Mesenchymal stem cell (in vitro differentiated cells and primary cell): ENCODE data around the gene GTF2A1L.

Source experiments
- DNase-seq: peaks from one replicate; pipeline ENCODE4 v3.0.0-alpha.2; 2013
- H2AFZ ChIP-seq: one replicate; pipeline ENCODE4 v1.6.1; 2013; ENCODE audit warnings: low read depth, mild to moderate bottlenecking, control low read depth, inconsistent platforms, low read length, moderate library complexity
- H2AK5ac ChIP-seq: 2 replicates; pipeline ENCODE4 v1.6.1; 2013; ENCODE audit warnings: low read length, moderate library complexity, mild to moderate bottlenecking, inconsistent platforms; ENCODE audit not compliant: severe bottlenecking
- H2BK120ac ChIP-seq: one replicate; pipeline ENCODE4 v1.6.1; 2013; ENCODE audit warnings: low read depth, mild to moderate bottlenecking, inconsistent platforms, low read length, moderate library complexity
- H2BK12ac ChIP-seq, 2 experiments: one replicate each; pipeline ENCODE4 v1.6.1; 2013; ENCODE audit warnings: inconsistent platforms in 2 of 2, low read length in 2 of 2, mild to moderate bottlenecking in 2 of 2, moderate library complexity in 2 of 2, control low read depth in 1 of 2
- H2BK15ac ChIP-seq: one replicate; pipeline ENCODE4 v1.6.1; 2013; ENCODE audit warnings: mild to moderate bottlenecking, low read depth, inconsistent platforms; ENCODE audit not compliant: poor library complexity, severe bottlenecking
- H2BK5ac ChIP-seq: 2 replicates; pipeline ENCODE4 v1.6.1; 2013; ENCODE audit warnings: low read depth, mild to moderate bottlenecking, low read length, control low read depth, inconsistent platforms; ENCODE audit not compliant: poor library complexity, severe bottlenecking
- H3K14ac ChIP-seq, 2 experiments: one replicate each; pipeline ENCODE4 v1.6.1; 2013; ENCODE audit warnings: inconsistent platforms in 2 of 2, low read length in 2 of 2, control low read depth in 1 of 2, mild to moderate bottlenecking in 1 of 2, moderate library complexity in 1 of 2
- H3K18ac ChIP-seq, 2 experiments: one replicate each; pipeline ENCODE4 v1.6.1; 2013; ENCODE audit warnings: inconsistent platforms in 2 of 2, low read length in 2 of 2, control low read depth in 1 of 2, low read depth in 1 of 2, mild to moderate bottlenecking in 1 of 2
- H3K23ac ChIP-seq, 2 experiments: one replicate each; pipeline ENCODE4 v1.6.1; 2013; ENCODE audit warnings: inconsistent platforms in 2 of 2, low read length in 2 of 2, mild to moderate bottlenecking in 2 of 2, moderate library complexity in 2 of 2, control low read depth in 1 of 2
- H3K27ac ChIP-seq: 2 replicates; pipeline ENCODE4 v1.5.1; 2013; ENCODE audit warnings: mild to moderate bottlenecking, moderate library complexity, low read length, control low read depth, inconsistent platforms; ENCODE audit not compliant: poor library complexity, severe bottlenecking
- H3K27me3 ChIP-seq, 2 experiments: 2 replicates each; pipeline versions ENCODE4 v1.6.1 to v1.7.0; 2013; ENCODE audit warnings: low read length in 2 of 2, mild to moderate bottlenecking in 2 of 2, moderate library complexity in 2 of 2, control low read depth in 1 of 2, inconsistent platforms in 1 of 2; ENCODE audit not compliant: control insufficient read depth in 1 of 2, insufficient read depth in 1 of 2
- H3K36me3 ChIP-seq, 2 experiments: 2 replicates each; pipeline versions ENCODE4 v1.6.1 to v1.7.0; 2013; ENCODE audit warnings: low read length in 2 of 2, control low read depth in 1 of 2, inconsistent platforms in 1 of 2, low read depth in 1 of 2, mild to moderate bottlenecking in 1 of 2; ENCODE audit not compliant: insufficient read depth in 2 of 2, control insufficient read depth in 1 of 2
- H3K4ac ChIP-seq, 2 experiments: one replicate each; pipeline ENCODE4 v1.6.1; 2013; ENCODE audit warnings: inconsistent platforms in 2 of 2, low read length in 2 of 2, mild to moderate bottlenecking in 2 of 2, moderate library complexity in 2 of 2, control low read depth in 1 of 2, low read depth in 1 of 2
- H3K4me1 ChIP-seq: 2 replicates; pipeline ENCODE4 v1.6.1; 2013; ENCODE audit warnings: low read depth, low read length, control low read depth; ENCODE audit not compliant: control insufficient read depth, insufficient read depth
- H3K4me2 ChIP-seq: 2 replicates; pipeline ENCODE4 v1.6.1; 2013; ENCODE audit warnings: low read length, mild to moderate bottlenecking, inconsistent platforms; ENCODE audit not compliant: poor library complexity, severe bottlenecking
- H3K4me3 ChIP-seq, 2 experiments: 2 replicates each; pipeline versions ENCODE4 v1.5.1 to v1.7.0; 2013; ENCODE audit warnings: low read length in 2 of 2, mild to moderate bottlenecking in 2 of 2, control low read depth in 1 of 2, low read depth in 1 of 2; ENCODE audit not compliant: insufficient read depth in 1 of 2
- H3K79me1 ChIP-seq: replicated peaks from 2 replicates; pipeline ENCODE4 v1.6.1; 2013; ENCODE audit warnings: mild to moderate bottlenecking, control low read depth, low read length, inconsistent platforms; ENCODE audit not compliant: poor library complexity, severe bottlenecking
- H3K9ac ChIP-seq: 2 replicates; pipeline ENCODE4 v1.7.0; 2013; ENCODE audit warnings: mild to moderate bottlenecking, low read length, moderate library complexity
- H3K9me3 ChIP-seq: 2 replicates; pipeline ENCODE4 v1.7.0; 2013; ENCODE audit warnings: mild to moderate bottlenecking, low read length; ENCODE audit not compliant: control insufficient read depth
- H4K8ac ChIP-seq: one replicate; pipeline ENCODE4 v1.6.1; 2013; ENCODE audit warnings: inconsistent platforms, mild to moderate bottlenecking, low read length, moderate library complexity
- H4K91ac ChIP-seq: one replicate; pipeline ENCODE4 v1.6.1; 2013; ENCODE audit warnings: mild to moderate bottlenecking, low read length, inconsistent platforms
- WGBS: methylation state at CpG from one replicate; pipeline ENCODE4 v1.1.7; 2013; ENCODE audit warnings: mixed read lengths; 5-methylcytosine and 5-hydroxymethylcytosine counted together

The GTF2A1L gene

GRCh38 chr2:48693645-48694044, 76.0 kb downstream of the GTF2A1L start:
- Histone ChIP-seq H3K4ac (no peak overlapping the region), H3K27ac (peak overlapping the region; percentile 84), H3K9ac (no peak overlapping the region), H3K36me3 (no peaks in the 10 kb centered on the region), H2AFZ (no peak overlapping the region), H4K8ac (no peak overlapping the region), H3K9me3 (no peaks in the 10 kb centered on the region), H2BK120ac (no peak overlapping the region), H2BK5ac (peak overlapping the region; percentile 11), H3K23ac (no peak overlapping the region), H4K91ac (no peak overlapping the region), H3K18ac (no peak overlapping the region), H3K79me1 (no peaks in the 10 kb centered on the region), H3K4me3 (no peak overlapping the region), H3K27me3 (no peaks in the 10 kb centered on the region), H2BK15ac (no peak overlapping the region), H3K14ac (no peak overlapping the region), H3K4me1 (no peaks in the 10 kb centered on the region), H2AK5ac (no peak overlapping the region), H2BK12ac (no peak overlapping the region), H3K4me2 (no peak overlapping the region)
- 45% methylated on average over 3 of the region's 3 CpGs for WGBS
- DNase-seq: no peak

DNA sequence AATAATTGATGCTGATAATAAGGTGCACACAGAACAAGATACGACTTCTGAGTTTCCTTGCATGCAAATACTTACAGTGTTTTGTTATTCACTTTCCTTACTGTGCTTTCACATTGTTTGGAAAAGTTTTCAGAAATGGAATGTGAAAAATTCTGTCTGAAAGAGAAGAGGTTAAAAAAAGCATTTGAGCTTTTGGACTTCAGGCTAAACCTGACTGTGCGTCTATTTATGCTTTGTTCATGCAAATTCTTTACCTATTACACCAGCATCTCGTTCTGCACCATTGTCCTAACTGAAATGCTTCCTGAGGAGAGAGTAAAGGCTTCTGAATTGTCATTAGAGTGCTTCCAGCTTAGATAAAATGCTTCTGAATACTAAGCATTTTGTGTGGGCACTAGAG, 76.5 kb downstream of the GTF2A1L start:
- WGBS: no CpG with 5 or more reads among the region's 3 CpGs
- Histone ChIP-seq H3K4ac (no peak overlapping the region), H3K36me3 (no peaks in the 10 kb centered on the region), H3K4me3 (no peak overlapping the region), H3K79me1 (no peaks in the 10 kb centered on the region), H2BK120ac (no peak overlapping the region), H4K8ac (no peak overlapping the region), H2BK12ac (no peak overlapping the region), H3K9ac (no peak overlapping the region), H2AFZ (no peak overlapping the region), H3K14ac (no peak overlapping the region), H3K4me1 (no peaks in the 10 kb centered on the region), H3K23ac (no peak overlapping the region), H2AK5ac (no peak overlapping the region), H3K18ac (no peak overlapping the region), H3K4me2 (no peak overlapping the region), H4K91ac (no peak overlapping the region), H2BK15ac (no peak overlapping the region), H3K9me3 (no peaks in the 10 kb centered on the region), H2BK5ac (no peak overlapping the region), H3K27me3 (no peaks in the 10 kb centered on the region), H3K27ac (peak overlapping the region; percentile 84)
- DNase-seq: peak; percentile 17

DNA sequence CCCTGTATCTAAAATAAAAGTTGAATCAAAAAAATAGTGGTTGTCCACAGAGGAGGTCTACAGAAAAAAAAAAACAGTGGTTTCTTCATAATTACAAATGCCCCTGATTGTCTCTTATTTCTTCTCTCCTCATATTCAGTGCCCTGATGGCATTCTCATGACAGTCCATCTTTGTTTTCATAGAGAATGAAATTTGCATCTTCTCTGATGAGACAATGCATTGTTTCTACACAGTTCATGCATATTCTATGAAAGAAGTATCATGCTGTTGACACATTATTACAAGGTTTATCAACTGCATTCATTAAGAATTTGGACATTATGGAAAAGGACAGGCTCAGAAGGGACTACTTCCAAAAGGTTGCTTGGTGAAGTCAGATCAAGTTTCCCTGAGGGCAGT, 78.3 kb downstream of the GTF2A1L start:
- no peak for DNase-seq
- no peak overlapping the region for H2BK12ac ChIP-seq
- no peak overlapping the region for H2BK120ac ChIP-seq
- H2AK5ac ChIP-seq: no peak overlapping the region
- H3K23ac ChIP-seq: no peak overlapping the region
- no peak overlapping the region for H2BK15ac ChIP-seq
- no peak overlapping the region for H4K8ac ChIP-seq
- no peak overlapping the region for H3K27ac ChIP-seq
- no peak overlapping the region for H3K9ac ChIP-seq
- H3K4me3 ChIP-seq: no peak overlapping the region
- no peak overlapping the region for H3K18ac ChIP-seq
- H2AFZ ChIP-seq: no peak overlapping the region
- peaks cover 0 to under 1% of the 10 kb centered on the region in 2 experiments for H3K27me3 ChIP-seq
- H3K4me2 ChIP-seq: no peak overlapping the region
- H3K14ac ChIP-seq: no peak overlapping the region
- H3K9me3 ChIP-seq: no peaks in the 10 kb centered on the region
- no peaks in the 10 kb centered on the region for H3K4me1 ChIP-seq
- H2BK5ac ChIP-seq: no peak overlapping the region
- no peaks in the 10 kb centered on the region for H3K36me3 ChIP-seq
- H4K91ac ChIP-seq: no peak overlapping the region
- no peak overlapping the region for H3K4ac ChIP-seq
- H3K79me1 ChIP-seq: no peaks in the 10 kb centered on the region

DNA sequence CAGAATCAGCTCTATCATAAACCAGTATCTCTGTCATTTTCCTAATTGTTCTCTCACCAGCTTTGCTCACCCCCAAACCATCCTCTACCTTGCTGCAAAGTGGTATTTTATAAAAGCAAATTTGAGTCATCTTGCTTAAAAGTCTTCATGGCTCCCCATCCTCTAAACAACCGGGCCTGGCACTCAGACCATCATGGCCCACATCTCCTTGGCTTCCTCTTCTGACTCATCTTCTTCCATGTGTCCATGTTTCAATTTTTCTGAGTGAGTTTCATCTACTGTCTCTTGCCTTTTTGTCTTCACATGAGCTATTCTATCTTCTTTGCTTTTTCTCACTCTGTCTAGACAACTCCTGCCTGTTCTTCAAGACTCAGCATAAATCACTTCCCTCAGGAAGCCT, 79.2 kb downstream of the GTF2A1L start:
- H2BK15ac ChIP-seq: no peak overlapping the region
- H2BK12ac ChIP-seq: no peak overlapping the region
- H3K27ac ChIP-seq: no peak overlapping the region
- H3K4me2 ChIP-seq: no peak overlapping the region
- DNase-seq: no peak
- no peak overlapping the region for H2BK120ac ChIP-seq
- no peak overlapping the region for H3K18ac ChIP-seq
- H3K14ac ChIP-seq: no peak overlapping the region
- H2AK5ac ChIP-seq: no peak overlapping the region
- H3K4me3 ChIP-seq: no peak overlapping the region
- no peak overlapping the region for H4K91ac ChIP-seq
- WGBS: 53% methylated on average over 1 of the region's 1 CpG
- no peaks in the 10 kb centered on the region for H3K4me1 ChIP-seq
- H3K4ac ChIP-seq: no peak overlapping the region
- no peak overlapping the region for H3K23ac ChIP-seq
- H2BK5ac ChIP-seq: no peak overlapping the region
- H3K27me3 ChIP-seq: peaks cover 0 to 8% of the 10 kb centered on the region in 2 experiments
- H4K8ac ChIP-seq: no peak overlapping the region
- H3K79me1 ChIP-seq: no peaks in the 10 kb centered on the region
- no peak overlapping the region for H2AFZ ChIP-seq
- H3K9ac ChIP-seq: no peak overlapping the region
- no peaks in the 10 kb centered on the region for H3K36me3 ChIP-seq
- no peaks in the 10 kb centered on the region for H3K9me3 ChIP-seq
